ENCODE data around the gene ZNF496. TPM values are rescaled to one million over a fixed set of nuclear protein-coding genes. Genes with fewer than 3 reads are reported as not detected.
"Not testable (repeated sequence)": the region's sequence is repeated elsewhere in the genome, so short reads cannot be mapped to it uniquely, and the experiment has no call there.

Gene ZNF496
- total RNA-seq, 4 donors from 2014 or later, result 23.7 to 34.3 (median 33.3) TPM

DNA sequence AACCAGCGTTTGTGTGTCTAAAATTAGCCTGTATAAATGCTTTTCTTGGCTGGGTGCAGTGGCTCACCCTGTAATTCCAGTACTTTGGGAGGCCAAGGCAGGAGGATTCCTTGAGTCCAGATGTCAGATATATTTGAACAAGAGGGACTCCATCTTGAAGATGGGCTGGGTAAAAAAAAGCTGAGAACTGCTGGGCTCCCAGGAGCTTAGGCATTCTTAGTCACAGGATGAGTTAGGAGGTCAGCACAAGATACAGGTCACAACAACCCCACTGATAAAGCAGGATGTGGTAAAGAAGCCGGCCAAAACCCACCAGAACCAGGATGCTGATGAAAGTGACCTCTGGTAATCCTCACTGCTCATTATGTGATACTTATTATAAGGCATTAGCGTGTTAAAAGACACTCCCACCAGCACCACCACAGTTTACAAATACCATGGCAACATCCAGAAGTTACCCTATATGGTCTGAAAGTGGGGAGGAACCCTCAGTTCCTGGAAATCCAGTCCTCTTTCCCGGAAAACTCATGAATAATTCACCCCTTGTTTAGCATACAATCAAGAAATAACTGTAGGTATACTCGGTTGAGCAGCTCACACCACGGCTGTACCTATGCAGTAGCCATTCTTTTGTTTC, 36.2 kb upstream of the ZNF496 start:
- Histone ChIP-seq H3K27ac (replicated peaks in 1 of 4) (no peak overlapping the region), H3K9me3 (no peaks in the 10 kb centered on the region), H3K4me3 (no peak overlapping the region), H3K36me3 (no peaks in the 10 kb centered on the region), H3K4me1 (peaks cover 0 to 6% (median 3%) of the 10 kb centered on the region in 4 donors), H3K27me3 (peaks cover 0 to 91% (median 5%) of the 10 kb centered on the region in 4 donors)
- TF ChIP-seq CTCF (IDR thresholded peaks at IDR 0.05), result no peak
- TF ChIP-seq POLR2AphosphoS5 (IDR thresholded peaks at IDR 0.05), result no peak
- TF ChIP-seq EP300 (IDR thresholded peaks at IDR 0.05), result no peak
- TF ChIP-seq POLR2A (IDR thresholded peaks at IDR 0.05; ENCODE audit: low read depth), result no peak
- 66% methylated on average over 6 of the region's 6 CpGs for WGBS
- intact Hi-C loops (cut with DNase I), result no loop called here
- DNase-seq (ENCODE audit: extremely low spot score), result no peak

DNA sequence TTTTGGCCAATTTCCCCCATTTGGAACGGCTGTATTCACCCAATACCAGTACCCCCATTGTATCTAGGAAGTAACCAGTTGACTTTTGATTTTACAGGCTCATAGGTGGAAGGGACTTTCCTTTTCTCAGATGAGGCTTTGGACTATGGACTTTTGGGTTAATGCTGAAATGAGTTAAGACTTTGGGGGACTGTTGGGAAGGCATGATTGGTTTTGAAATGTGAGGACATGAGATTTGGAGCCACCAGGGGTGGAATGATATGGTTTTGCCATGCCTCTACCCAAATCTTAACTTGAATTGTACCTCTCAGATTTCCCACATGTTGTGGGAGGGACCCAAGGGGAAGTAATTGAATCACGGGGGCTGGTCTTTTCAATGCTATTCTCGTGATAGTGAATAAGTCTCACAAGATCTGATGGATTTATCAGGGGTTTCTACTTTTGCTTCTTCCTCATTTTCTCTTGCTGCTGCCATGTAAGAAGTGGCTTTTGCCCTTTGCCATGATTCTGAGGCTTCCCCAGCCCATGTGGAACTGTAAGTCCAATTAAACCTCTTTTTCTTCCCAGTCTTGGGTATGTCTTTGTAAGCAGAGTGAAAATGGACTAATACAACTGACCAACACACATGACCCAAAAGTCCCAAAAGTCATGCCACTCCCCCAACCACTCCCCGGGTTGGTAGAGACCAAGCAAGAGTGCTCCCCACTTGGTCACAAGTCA, 35.4 kb upstream of the ZNF496 start:
- no peak overlapping the region for H3K4me3 ChIP-seq
- 76% methylated on average over 4 of the region's 4 CpGs for WGBS
- no peaks in the 10 kb centered on the region for H3K9me3 ChIP-seq
- no peak for DNase-seq (ENCODE audit: extremely low spot score)
- TF ChIP-seq CTCF (IDR thresholded peaks at IDR 0.05) (no peak), POLR2A (IDR thresholded peaks at IDR 0.05; ENCODE audit: low read depth) (no peak), EP300 (IDR thresholded peaks at IDR 0.05) (no peak), POLR2AphosphoS5 (IDR thresholded peaks at IDR 0.05) (no peak)
- H3K4me1 ChIP-seq, result no peaks in the 10 kb centered on the region
- intact Hi-C loops (cut with DNase I), result no loop called here
- H3K27me3 ChIP-seq, result peaks cover 0 to 85% (median 5%) of the 10 kb centered on the region in 4 donors
- H3K27ac ChIP-seq (replicated peaks in 1 of 4), result no peak overlapping the region
- H3K36me3 ChIP-seq, result no peaks in the 10 kb centered on the region

DNA sequence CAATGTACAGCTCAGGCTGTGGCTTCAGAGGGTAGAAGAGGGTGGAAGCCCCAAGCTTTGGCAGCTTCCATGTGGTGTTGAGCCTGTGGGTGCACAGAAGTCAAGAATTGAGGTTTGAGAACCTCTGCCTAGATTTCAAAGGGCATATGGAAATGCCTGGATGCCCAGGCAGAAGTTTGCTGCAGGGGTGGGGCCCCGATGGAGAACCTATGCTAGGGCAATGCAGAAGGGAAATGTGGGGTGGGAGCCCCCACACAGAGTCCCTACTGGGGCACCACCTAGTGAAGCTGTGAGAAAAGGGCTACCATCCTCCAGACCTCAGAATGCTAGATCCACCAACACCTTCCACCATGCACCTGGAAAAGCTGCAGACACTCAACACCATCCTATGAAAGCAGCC, 34.7 kb upstream of the ZNF496 start:
- H3K27ac ChIP-seq (replicated peaks in 1 of 4); H3K4me1 ChIP-seq; H3K9me3 ChIP-seq; DNase-seq (ENCODE audit: extremely low spot score); H3K4me3 ChIP-seq; H3K36me3 ChIP-seq; intact Hi-C loops (cut with DNase I): not testable (repeated sequence)
- no CpG with 5 or more reads among the region's 1 CpG for WGBS
- peaks cover 0 to 78% (median 5%) of the 10 kb centered on the region in 4 donors for H3K27me3 ChIP-seq

DNA sequence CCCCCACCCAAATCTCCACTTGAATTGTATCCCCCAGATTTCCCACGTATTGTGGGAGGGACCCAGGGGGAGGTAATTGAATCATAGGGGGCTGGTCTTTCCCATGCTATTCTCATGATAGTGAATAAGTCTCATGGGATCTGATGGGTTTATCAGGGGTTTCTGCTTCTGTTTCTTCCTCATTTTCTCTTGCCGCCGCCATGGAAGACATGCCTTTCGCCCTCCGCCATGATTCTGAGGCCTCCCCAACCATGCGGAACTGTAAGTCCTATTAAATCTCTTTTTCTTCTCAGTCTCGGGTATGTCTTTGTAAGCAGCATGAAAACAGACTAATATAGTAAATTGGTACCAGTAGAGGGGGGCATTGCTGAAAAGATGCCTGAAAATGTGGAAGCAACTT, 33.4 kb upstream of the ZNF496 start:
- WGBS, result 96% methylated on average over 7 of the region's 7 CpGs
- H3K4me1 ChIP-seq, result peaks cover 0 to 12% (median 10%) of the 10 kb centered on the region in 4 donors
- H3K4me3 ChIP-seq, result no peak overlapping the region
- H3K27ac ChIP-seq (replicated peaks in 1 of 4), result no peak overlapping the region
- no peak for DNase-seq (ENCODE audit: extremely low spot score)
- no peaks in the 10 kb centered on the region for H3K36me3 ChIP-seq
- peaks cover 0 to 65% (median 5%) of the 10 kb centered on the region in 4 donors for H3K27me3 ChIP-seq
- H3K9me3 ChIP-seq, result no peaks in the 10 kb centered on the region
- no peak for TF ChIP-seq EP300 (IDR thresholded peaks at IDR 0.05)
- TF ChIP-seq POLR2AphosphoS5 (IDR thresholded peaks at IDR 0.05), result no peak
- no peak for TF ChIP-seq CTCF (IDR thresholded peaks at IDR 0.05)
- no peak for TF ChIP-seq POLR2A (IDR thresholded peaks at IDR 0.05; ENCODE audit: low read depth)
- intact Hi-C loops (cut with DNase I), result no loop called here

DNA sequence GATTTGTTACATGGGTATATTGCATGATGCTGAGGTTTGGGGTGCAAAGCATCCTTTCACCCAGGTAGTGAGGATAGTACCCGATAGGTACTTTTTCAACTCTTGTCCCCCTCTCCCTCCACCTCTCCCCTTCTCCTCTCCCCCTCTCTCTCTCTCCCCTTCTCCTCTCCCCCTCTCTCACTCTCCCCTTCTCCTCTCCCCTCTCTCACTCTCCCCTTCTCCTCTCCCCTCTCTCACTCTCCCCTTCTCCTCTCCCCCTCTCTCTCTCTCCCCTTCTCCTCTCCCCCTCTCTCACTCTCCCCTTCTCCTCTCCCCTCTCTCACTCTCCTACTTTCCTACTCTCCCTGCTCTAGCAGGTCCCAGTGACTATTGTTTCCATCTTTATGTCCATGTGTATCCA, 31.3 kb upstream of the ZNF496 start:
- H3K36me3 ChIP-seq; intact Hi-C loops (cut with DNase I); H3K27ac ChIP-seq (replicated peaks in 1 of 4); DNase-seq (ENCODE audit: extremely low spot score); H3K9me3 ChIP-seq; H3K4me3 ChIP-seq: not testable (repeated sequence)
- H3K27me3 ChIP-seq, result peaks cover 0 to 61% (median 5%) of the 10 kb centered on the region in 4 donors
- H3K4me1 ChIP-seq, result peaks cover 0 to 12% (median 10%) of the 10 kb centered on the region in 4 donors
- 92% methylated on average over 1 of the region's 1 CpG for WGBS

Measured in esophagus muscularis mucosa (tissue), 4 donors.